ENCODE data around the gene MIX23.

- TF ChIP-seq, protein P1, sequence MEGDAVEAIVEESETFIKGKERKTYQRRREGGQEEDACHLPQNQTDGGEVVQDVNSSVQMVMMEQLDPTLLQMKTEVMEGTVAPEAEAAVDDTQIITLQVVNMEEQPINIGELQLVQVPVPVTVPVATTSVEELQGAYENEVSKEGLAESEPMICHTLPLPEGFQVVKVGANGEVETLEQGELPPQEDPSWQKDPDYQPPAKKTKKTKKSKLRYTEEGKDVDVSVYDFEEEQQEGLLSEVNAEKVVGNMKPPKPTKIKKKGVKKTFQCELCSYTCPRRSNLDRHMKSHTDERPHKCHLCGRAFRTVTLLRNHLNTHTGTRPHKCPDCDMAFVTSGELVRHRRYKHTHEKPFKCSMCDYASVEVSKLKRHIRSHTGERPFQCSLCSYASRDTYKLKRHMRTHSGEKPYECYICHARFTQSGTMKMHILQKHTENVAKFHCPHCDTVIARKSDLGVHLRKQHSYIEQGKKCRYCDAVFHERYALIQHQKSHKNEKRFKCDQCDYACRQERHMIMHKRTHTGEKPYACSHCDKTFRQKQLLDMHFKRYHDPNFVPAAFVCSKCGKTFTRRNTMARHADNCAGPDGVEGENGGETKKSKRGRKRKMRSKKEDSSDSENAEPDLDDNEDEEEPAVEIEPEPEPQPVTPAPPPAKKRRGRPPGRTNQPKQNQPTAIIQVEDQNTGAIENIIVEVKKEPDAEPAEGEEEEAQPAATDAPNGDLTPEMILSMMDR (conservative IDR thresholded peaks at IDR 0.05; ENCODE audit: low read depth, low read length), result no peak
- no peak for TF ChIP-seq EZH2 (IDR thresholded peaks at IDR 0.05; ENCODE audit: low read length, unreplicated experiment)
Observed at GRCh38 chr3:122314228-122314876, 68.7 kb downstream of the MIX23 start.

Data from PC-3 (cell line).